ENCODE data around the gene PIGN. TPM values are rescaled to one million over a fixed set of nuclear protein-coding genes. Genes with fewer than 3 reads are reported as not detected.

The PIGN gene
- total and polyA plus RNA-seq, 2 of the 8 experiments (the other 6 are each of a cell fraction or from before 2014, with no cell fraction given) = 20.9 to 26.3 TPM

DNA sequence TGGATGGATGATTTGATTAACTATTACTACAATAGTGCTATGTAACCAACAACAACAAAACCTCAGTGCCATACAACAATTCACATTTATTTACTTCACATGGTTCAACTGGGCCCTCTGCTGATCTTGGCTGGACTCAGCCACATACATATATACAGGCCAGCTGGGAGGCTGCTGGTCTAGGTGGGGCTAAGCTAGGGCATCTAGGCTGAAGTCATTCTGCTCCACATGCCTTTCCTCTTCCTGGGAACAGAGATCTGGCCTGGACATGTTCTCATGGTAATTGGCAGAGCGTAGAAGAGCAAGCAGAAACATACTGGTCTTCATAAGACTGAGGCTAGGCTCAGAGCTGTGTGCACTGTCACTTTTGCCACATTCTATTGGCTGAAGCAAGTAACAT lies 191.2 kb downstream of the PIGN start:
- no peaks in the 10 kb centered on the region for H3K79me2 ChIP-seq (ENCODE audit: control insufficient read depth in 1 of 2, insufficient read depth in 2 of 2, low read length in 2 of 2)
- no peak overlapping the region for H3K4me3 ChIP-seq (ENCODE audit: extremely low read depth in 1 of 4, insufficient read depth in 2 of 4, low read depth in 3 of 4, low read length in 4 of 4)
- CTCF ChIA-PET (ENCODE audit: partially characterized antibody) = no interaction called here
- WGBS, 2 experiments (ENCODE audit: extremely low coverage in 1 of 2, insufficient coverage in 1 of 2, insufficient read length in 1 of 2, insufficient replicate concordance in 2 of 2, low coverage in 1 of 2, low lambda C conversion rate in 2 of 2, missing lambda C conversion rate in 1 of 2) = 95% methylated on average over 1 of the region's 1 CpG; no CpG with 5 or more reads in 1 of the 2 experiments
- no peaks in the 10 kb centered on the region for H3K27me3 ChIP-seq (replicated peaks in 1 of 4; ENCODE audit: control insufficient read depth in 3 of 4, extremely low read depth in 1 of 4, insufficient read depth in 3 of 4, low read length in 3 of 4)
- H3K23me2 ChIP-seq (ENCODE audit: low read depth, low read length) = no peaks in the 10 kb centered on the region
- H4K20me1 ChIP-seq (replicated peaks in 1 of 2; ENCODE audit: control insufficient read depth in 1 of 2, insufficient read depth in 2 of 2, low read length in 2 of 2) = no peaks in the 10 kb centered on the region
- H2BK20ac ChIP-seq (ENCODE audit: low read length) = no peak overlapping the region
- H3K4ac ChIP-seq (replicated peaks; ENCODE audit: insufficient read length, low read depth, low read length) = no peak overlapping the region
- no peak overlapping the region for H4K5ac ChIP-seq (ENCODE audit: insufficient read length, low read depth, low read length)
- H3K9ac ChIP-seq (replicated peaks in 1 of 4; ENCODE audit: extremely low read depth in 1 of 4, low read depth in 3 of 4, low read length in 3 of 4) = no peak overlapping the region
- H3K36me3 ChIP-seq (ENCODE audit: control insufficient read depth in 2 of 4, insufficient read depth in 4 of 4, low read length in 3 of 4) = peaks cover 0 to 7% (median 1%) of the 10 kb centered on the region in 4 experiments; a peak in 2 of 8 replicates
- no peak overlapping the region for H2BK120ac ChIP-seq (replicated peaks; ENCODE audit: low read depth, low read length)
- POLR2A ChIA-PET (ENCODE audit: partially characterized antibody) = no interaction called here
- H3K4me2 ChIP-seq (ENCODE audit: insufficient read depth in 1 of 2, low read depth in 2 of 2, low read length in 2 of 2) = no peak overlapping the region
- TF ChIP-seq SIN3A (conservative IDR thresholded peaks at IDR 0.05 in 1 of 2, IDR thresholded peaks at IDR 0.05 in 1 of 2; ENCODE audit: low read depth in 1 of 2, low read length in 2 of 2) (no peak), NRF1 (IDR thresholded peaks at IDR 0.05; ENCODE audit: low read depth, low read length) (no peak), TBP (IDR thresholded peaks at IDR 0.05; ENCODE audit: low read depth, low read length) (no peak), POLR2AphosphoS5 (IDR thresholded peaks at IDR 0.05; ENCODE audit: low read depth, low read length) (no peak), ZNF274 (IDR thresholded peaks at IDR 0.05; ENCODE audit: borderline replicate concordance, extremely low read depth, low read length) (no peak), CREB1 (IDR thresholded peaks at IDR 0.05) (no peak), GTF2F1 (IDR thresholded peaks at IDR 0.05; ENCODE audit: borderline replicate concordance, low read depth, low read length) (no peak)
- H2AFZ ChIP-seq (ENCODE audit: low read length) = no peak overlapping the region
- no peak overlapping the region for H2BK15ac ChIP-seq (ENCODE audit: low read length)
- no peak overlapping the region for H2BK12ac ChIP-seq (ENCODE audit: low read depth, low read length)
- no peak overlapping the region for H3K23ac ChIP-seq (ENCODE audit: insufficient read length)
- FAIRE-seq (no peak), DNase-seq (ENCODE audit: low read depth in 1 of 2, low spot score in 2 of 2) (no peak)
- H4K8ac ChIP-seq (ENCODE audit: extremely low read depth, insufficient read depth, low read length) = no peak overlapping the region
- no peak overlapping the region for H3K14ac ChIP-seq (ENCODE audit: insufficient read length)
- H3K79me1 ChIP-seq (ENCODE audit: low read depth, low read length) = no peaks in the 10 kb centered on the region
- no peak overlapping the region for H3K27ac ChIP-seq (ENCODE audit: low read depth, low read length)
- no peak overlapping the region for H2BK5ac ChIP-seq (ENCODE audit: low read depth, low read length)
- peaks cover 11 to 12% of the 10 kb centered on the region in 2 experiments for H3K9me3 ChIP-seq (ENCODE audit: insufficient read depth in 2 of 2, low read depth in 1 of 2, low read length in 1 of 2)
- no peak overlapping the region for H4K91ac ChIP-seq (replicated peaks; ENCODE audit: insufficient read length, low read length)
- H3K56ac ChIP-seq (replicated peaks; ENCODE audit: insufficient read length, low read depth, low read length) = no peak overlapping the region
- H3K18ac ChIP-seq (ENCODE audit: extremely low read depth, low read length) = no peak overlapping the region
- H2AK5ac ChIP-seq (ENCODE audit: low read depth, low read length) = no peak overlapping the region
- 0 out of 7 replicates have a peak, but pooled peaks cover 0 to 3% (median 0%) of the 10 kb centered on the region in 4 experiments for H3K4me1 ChIP-seq (replicated peaks in 1 of 4; ENCODE audit: control insufficient read depth in 3 of 4, insufficient read depth in 4 of 4, low read length in 3 of 4)

Data from H1 (cell line).